Smooth muscle cell (in vitro differentiated cells): Measurements from ENCODE around the gene MYZAP. TPM values are rescaled to one million over a fixed set of nuclear protein-coding genes. Genes with fewer than 3 reads are reported as not detected.
A peak's percentile ranks its signal among the peaks of the same experiment; 100 is the strongest.

Experiments used
- DNase-seq: peaks from one replicate; lab custom pipeline; 2025; ENCODE audit not compliant: unreplicated experiment; lab: John Stamatoyannopoulos, UW
- H2AFZ ChIP-seq: fragments of 200-600 bp; sonication (generic); 2 replicates; pipeline ENCODE4 v1.6.0; 2016; ENCODE audit warnings: antibody characterized with exemption, low read depth, mild to moderate bottlenecking
- H3F3A ChIP-seq: fragments of 200-600 bp; sonication (generic); 2 replicates; pipeline ENCODE4 v1.6.0; 2017; ENCODE audit warnings: antibody characterized with exemption, low read depth
- H3K27ac ChIP-seq: fragments of 200-600 bp; sonication (generic); 2 replicates; pipeline ENCODE4 v1.5.1; 2016; ENCODE audit warnings: low read depth, mild to moderate bottlenecking
- H3K27me3 ChIP-seq: fragments of 200-600 bp; sonication (generic); 2 replicates; pipeline ENCODE4 v1.6.1; 2016; ENCODE audit warnings: low read depth, mild to moderate bottlenecking
- H3K36me3 ChIP-seq: fragments of 200-600 bp; sonication (generic); 2 replicates; pipeline ENCODE4 v1.5.1; 2016; ENCODE audit warnings: low read depth
- H3K4me1 ChIP-seq: fragments of 200-600 bp; sonication (generic); 2 replicates; pipeline ENCODE4 v1.5.1; 2016; ENCODE audit warnings: low read depth
- H3K4me2 ChIP-seq: fragments of 200-600 bp; sonication (generic); 2 replicates; pipeline ENCODE4 v1.6.0; 2016; ENCODE audit warnings: mild to moderate bottlenecking
- H3K4me3 ChIP-seq: fragments of 200-600 bp; sonication (generic); 2 replicates; pipeline ENCODE4 v1.5.1; 2016; ENCODE audit warnings: mild to moderate bottlenecking
- H3K79me2 ChIP-seq: fragments of 200-600 bp; sonication (generic); 2 replicates; pipeline ENCODE4 v1.6.0; 2016; ENCODE audit warnings: low read depth, mild to moderate bottlenecking
- H3K9ac ChIP-seq: fragments of 200-600 bp; sonication (generic); 2 replicates; pipeline ENCODE4 v1.6.0; 2016; ENCODE audit warnings: low read depth
- H3K9me3 ChIP-seq: fragments of 200-600 bp; sonication (generic); replicated peaks from 2 replicates; pipeline ENCODE4 v1.5.1; 2016; ENCODE audit warnings: low read depth
- H4K20me1 ChIP-seq: fragments of 200-600 bp; sonication (generic); 2 replicates; pipeline ENCODE4 v1.6.0; 2016; ENCODE audit warnings: low read depth
- CTCF ChIP-seq: fragments of 200-600 bp; sonication (generic); IDR thresholded peaks from 2 replicates; pipeline ENCODE4 v1.5.1; 2017; ENCODE audit warnings: borderline replicate concordance, mild to moderate bottlenecking, antibody characterized with exemption; ENCODE audit not compliant: insufficient read depth, poor library complexity, severe bottlenecking
- WGBS: methylation state at CpG from one replicate; pipeline ENCODE4 v1.1.7; 2016; ENCODE audit warnings: low lambda C conversion rate; 5-methylcytosine and 5-hydroxymethylcytosine counted together
- polyA plus RNA-seq: library from polyadenylated mRNA; unstranded; fragments of >200 nt; fragmentation: Nextera tagmentation; extraction: Ambion mirVana; gene quantifications from 2 replicates; pipeline ENCODE4 v1.2.1, GENCODE V29; 2016
- total RNA-seq: library from RNA; depleted of rRNA; stranded (reverse); fragments of >200 nt; gene quantifications from 2 replicates; pipeline ENCODE4 v1.2.3, GENCODE V29; 2014

Gene MYZAP
- total and polyA plus RNA-seq, 2 experiments from 2014 or later, result 0.09 to 0.65 TPM

DNA sequence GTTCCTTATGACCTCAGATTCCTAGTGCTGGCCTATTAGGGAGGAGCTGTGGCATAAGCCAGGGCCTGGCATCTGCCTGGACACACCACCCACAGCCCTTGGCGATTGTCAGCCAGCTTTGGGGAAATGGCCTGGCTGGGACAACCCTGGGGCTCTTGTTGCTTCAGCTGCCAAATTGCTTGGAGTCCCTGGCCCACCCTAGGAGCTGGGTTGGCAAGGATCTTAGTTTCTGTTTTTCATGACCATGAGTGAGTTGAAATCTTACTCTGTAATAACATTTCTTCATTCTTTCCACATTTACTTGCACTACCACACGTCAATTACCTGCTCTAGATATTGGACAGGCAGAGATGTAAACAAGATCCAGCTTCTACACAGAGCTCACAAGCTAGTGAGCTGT lies 1.9 kb upstream of the MYZAP start:
- WGBS, result 95% methylated on average over 2 of the region's 2 CpGs
- no peaks in the 10 kb centered on the region for H3K79me2 ChIP-seq
- H3K36me3 ChIP-seq, result no peaks in the 10 kb centered on the region
- no peak overlapping the region for H3K4me3 ChIP-seq
- no peak for TF ChIP-seq CTCF
- no peaks in the 10 kb centered on the region for H3K4me1 ChIP-seq
- no peak overlapping the region for H3K27ac ChIP-seq
- no peak overlapping the region for H3K9ac ChIP-seq
- no peak for DNase-seq
- no peaks in the 10 kb centered on the region for H3F3A ChIP-seq
- no peaks in the 10 kb centered on the region for H3K9me3 ChIP-seq
- H4K20me1 ChIP-seq, result no peaks in the 10 kb centered on the region
- no peak overlapping the region for H2AFZ ChIP-seq
- no peaks in the 10 kb centered on the region for H3K27me3 ChIP-seq
- no peak overlapping the region for H3K4me2 ChIP-seq

DNA sequence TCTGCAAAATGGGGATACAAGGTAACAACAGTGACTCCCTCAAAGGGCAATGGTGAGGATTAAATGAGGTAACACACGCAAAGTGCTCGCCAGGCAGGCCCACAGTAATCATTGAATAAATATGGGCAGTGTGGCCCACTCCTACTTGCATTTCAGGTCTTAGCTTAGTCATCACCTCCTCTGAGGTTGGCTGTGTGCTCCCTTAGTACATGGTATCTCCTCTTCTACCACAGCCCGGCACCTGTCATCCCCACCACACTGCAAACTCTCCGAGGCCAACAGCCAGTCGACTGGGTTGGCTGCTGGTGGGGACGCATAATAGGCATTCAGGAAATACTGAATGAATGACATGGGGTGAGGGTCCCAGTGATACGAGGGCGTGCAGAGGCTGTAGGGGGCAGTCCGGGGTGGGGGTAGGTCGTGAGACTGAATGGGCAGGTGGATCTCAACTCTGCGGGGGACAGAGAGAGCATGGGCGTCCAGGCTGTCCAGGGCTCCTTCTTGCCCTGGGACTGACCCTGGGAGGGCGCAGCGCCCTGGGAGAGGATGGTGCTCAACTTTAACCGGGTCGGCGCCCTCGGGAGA lies 375 bp upstream of the MYZAP start:
- no peak overlapping the region for H3K9ac ChIP-seq
- 33% methylated on average over 14 of the region's 18 CpGs for WGBS
- no peak for TF ChIP-seq CTCF
- no peaks in the 10 kb centered on the region for H3F3A ChIP-seq
- H3K79me2 ChIP-seq, result no peaks in the 10 kb centered on the region
- peak overlapping the region; percentile 92 for H3K4me2 ChIP-seq
- H3K9me3 ChIP-seq, result no peaks in the 10 kb centered on the region
- H4K20me1 ChIP-seq, result no peaks in the 10 kb centered on the region
- H3K4me1 ChIP-seq, result no peaks in the 10 kb centered on the region
- H3K36me3 ChIP-seq, result no peaks in the 10 kb centered on the region
- no peak for DNase-seq
- H3K27me3 ChIP-seq, result no peaks in the 10 kb centered on the region
- H3K27ac ChIP-seq, result no peak overlapping the region
- H3K4me3 ChIP-seq, result peak overlapping the region; percentile 62
- no peak overlapping the region for H2AFZ ChIP-seq

DNA sequence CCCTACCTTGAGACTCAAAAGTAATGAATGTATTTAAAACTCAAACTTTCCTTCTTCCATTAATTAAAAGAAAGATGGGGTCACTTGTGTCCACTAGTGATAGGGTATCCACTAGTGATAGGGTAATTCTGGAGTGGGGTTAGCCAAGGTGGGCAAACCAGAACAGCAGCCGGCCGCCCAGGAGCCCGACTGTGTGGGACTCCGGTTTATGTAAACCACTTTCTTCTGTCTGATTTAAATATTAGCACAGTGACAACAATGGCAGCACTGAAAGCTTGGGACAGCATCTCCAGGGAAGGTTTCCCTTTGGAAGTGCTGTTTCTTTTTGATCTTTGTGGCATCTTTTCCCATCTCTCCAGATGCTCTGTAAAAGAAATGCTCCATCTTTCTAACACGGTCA lies 722 bp downstream of the MYZAP start:
- Histone ChIP-seq H3K4me2 (peak overlapping the region; percentile 92), H2AFZ (peak overlapping the region; percentile 87)

More for the DNA sequence above, 722 bp downstream of the MYZAP start:
- no peaks in the 10 kb centered on the region for H4K20me1 ChIP-seq
- no peaks in the 10 kb centered on the region for H3K27me3 ChIP-seq
- H3K79me2 ChIP-seq, result no peaks in the 10 kb centered on the region
- no peaks in the 10 kb centered on the region for H3K36me3 ChIP-seq
- no peak overlapping the region for H3K9ac ChIP-seq
- no peaks in the 10 kb centered on the region for H3K4me1 ChIP-seq
- no peaks in the 10 kb centered on the region for H3F3A ChIP-seq
- no peak for DNase-seq
- no peak for TF ChIP-seq CTCF
- no peaks in the 10 kb centered on the region for H3K9me3 ChIP-seq
- 89% methylated on average over 5 of the region's 5 CpGs for WGBS
- H3K4me3 ChIP-seq, result peak overlapping the region; percentile 62
- no peak overlapping the region for H3K27ac ChIP-seq
